Ascending aorta (tissue), 2 donors: Measurements from ENCODE around the gene MYO1D. TPM values are rescaled to one million over a fixed set of nuclear protein-coding genes. Genes with fewer than 3 reads are reported as not detected.

Experiments
- DNase-seq, 2 donors: peaks; one replicate each; pipeline ENCODE4 v3.0.0-alpha.2; 2019; ENCODE audit warnings: low spot score in 2 of 2
- H3K27ac ChIP-seq, 2 donors: fragments of 200-600 bp; sonication (generic); one replicate each; pipeline ENCODE4 v1.5.1; 2016 to 2017; ENCODE audit warnings: mild to moderate bottlenecking in 1 of 2
- H3K27me3 ChIP-seq: fragments of 200-600 bp; sonication (generic); one replicate; pipeline ENCODE4 v1.5.1; 2017
- H3K36me3 ChIP-seq, 2 donors: fragments of 200-600 bp; sonication (generic); one replicate each; pipeline ENCODE4 v1.5.1; 2016
- H3K4me1 ChIP-seq, 2 donors: fragments of 200-600 bp; sonication (generic); one replicate each; pipeline ENCODE4 v1.5.1; 2016 to 2017; ENCODE audit warnings: mild to moderate bottlenecking in 1 of 2
- H3K4me3 ChIP-seq, 2 donors: fragments of 200-600 bp; sonication (generic); one replicate each; pipeline ENCODE4 v1.5.1; 2016 to 2017; ENCODE audit warnings: mild to moderate bottlenecking in 1 of 2
- H3K9me3 ChIP-seq, 2 donors: fragments of 200-600 bp; sonication (generic); one replicate each; pipeline ENCODE4 v1.5.1; 2016
- intact Hi-C: fragments of 100-400 bp; cut with DNase I; formaldehyde crosslinking; loops from one replicate; pipeline ENCODE4 v1.15.1; 2023
- total RNA-seq: library from RNA; depleted of rRNA; stranded (reverse); fragments of >200 nt; gene quantifications from one replicate; pipeline ENCODE4 v1.1.0, GENCODE V29; 2016
- TF ChIP-seq, protein P1 (sequence below), 3 experiments: fragments of 200-600 bp in 2 of 3; fragments of 450-650 bp in 1 of 3; sonication (generic) in 2 of 3; IDR thresholded peaks; one replicate each; pipeline ENCODE4 v1.5.1; 2016 to 2019; ENCODE audit warnings: antibody characterized with exemption in 3 of 3, mild to moderate bottlenecking in 1 of 3, moderate library complexity in 1 of 3

Gene MYO1D
- total RNA-seq, 1 donor from 2014 or later, result 105 TPM

DNA sequence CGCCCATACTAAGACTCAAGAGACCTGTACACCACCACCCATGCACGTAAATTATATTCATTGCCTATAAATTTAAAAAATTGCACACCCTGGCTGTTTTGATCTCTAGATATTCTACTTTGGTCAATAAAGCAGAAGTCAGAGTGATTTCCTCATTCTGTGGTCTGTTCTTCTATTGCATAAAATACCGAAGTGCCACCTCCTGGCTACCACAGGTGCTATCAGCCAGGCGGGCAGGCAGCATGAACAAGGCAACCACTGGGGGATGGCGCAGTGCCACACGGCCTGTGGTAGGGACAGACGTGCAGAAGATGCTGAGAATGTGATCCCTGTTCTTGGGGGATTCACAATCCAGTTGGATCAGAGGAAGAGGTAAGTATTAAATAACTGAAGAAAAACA, 267.8 kb downstream of the MYO1D start:
- Histone ChIP-seq H3K27me3 (no peaks in the 10 kb centered on the region), H3K4me1 (no peaks in the 10 kb centered on the region), H3K27ac (no peak overlapping the region), H3K4me3 (no peak overlapping the region), H3K36me3 (peaks cover 6 to 11% of the 10 kb centered on the region in 2 donors), H3K9me3 (no peaks in the 10 kb centered on the region)
- peak in 1 of 2 donors; percentile 67 for DNase-seq
- intact Hi-C loops, result no loop called here
- TF ChIP-seq, protein P1, sequence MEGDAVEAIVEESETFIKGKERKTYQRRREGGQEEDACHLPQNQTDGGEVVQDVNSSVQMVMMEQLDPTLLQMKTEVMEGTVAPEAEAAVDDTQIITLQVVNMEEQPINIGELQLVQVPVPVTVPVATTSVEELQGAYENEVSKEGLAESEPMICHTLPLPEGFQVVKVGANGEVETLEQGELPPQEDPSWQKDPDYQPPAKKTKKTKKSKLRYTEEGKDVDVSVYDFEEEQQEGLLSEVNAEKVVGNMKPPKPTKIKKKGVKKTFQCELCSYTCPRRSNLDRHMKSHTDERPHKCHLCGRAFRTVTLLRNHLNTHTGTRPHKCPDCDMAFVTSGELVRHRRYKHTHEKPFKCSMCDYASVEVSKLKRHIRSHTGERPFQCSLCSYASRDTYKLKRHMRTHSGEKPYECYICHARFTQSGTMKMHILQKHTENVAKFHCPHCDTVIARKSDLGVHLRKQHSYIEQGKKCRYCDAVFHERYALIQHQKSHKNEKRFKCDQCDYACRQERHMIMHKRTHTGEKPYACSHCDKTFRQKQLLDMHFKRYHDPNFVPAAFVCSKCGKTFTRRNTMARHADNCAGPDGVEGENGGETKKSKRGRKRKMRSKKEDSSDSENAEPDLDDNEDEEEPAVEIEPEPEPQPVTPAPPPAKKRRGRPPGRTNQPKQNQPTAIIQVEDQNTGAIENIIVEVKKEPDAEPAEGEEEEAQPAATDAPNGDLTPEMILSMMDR (IDR thresholded peaks at IDR 0.05), result peak in 1 of 3 experiments; percentile 13

DNA sequence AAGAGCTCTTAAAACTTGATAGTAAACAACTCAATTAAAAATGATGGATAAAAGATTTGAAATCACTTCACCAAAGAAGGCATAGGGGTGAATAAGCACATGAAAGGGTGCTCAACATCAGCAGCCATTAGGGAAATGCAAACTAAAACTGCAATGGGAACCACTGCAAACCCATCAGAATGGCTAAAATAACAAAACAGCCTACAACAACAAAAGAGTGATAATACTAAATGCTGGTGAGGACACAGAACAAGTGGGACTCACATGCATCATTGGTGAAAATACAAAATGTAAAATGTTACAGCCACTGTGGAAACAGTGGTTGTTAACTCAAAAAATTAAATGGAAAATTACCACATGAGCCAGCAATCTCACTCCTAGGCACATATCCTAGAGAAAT, 268.7 kb downstream of the MYO1D start:
- no peak overlapping the region for H3K4me3 ChIP-seq
- no peaks in the 10 kb centered on the region for H3K9me3 ChIP-seq
- no peak for DNase-seq
- no peak overlapping the region for H3K27ac ChIP-seq
- H3K27me3 ChIP-seq, result no peaks in the 10 kb centered on the region
- no peaks in the 10 kb centered on the region for H3K4me1 ChIP-seq
- intact Hi-C loops, result no loop called here
- peaks cover 7 to 13% of the 10 kb centered on the region in 2 donors for H3K36me3 ChIP-seq
- TF ChIP-seq, protein P1 (IDR thresholded peaks at IDR 0.05), result no peak

DNA sequence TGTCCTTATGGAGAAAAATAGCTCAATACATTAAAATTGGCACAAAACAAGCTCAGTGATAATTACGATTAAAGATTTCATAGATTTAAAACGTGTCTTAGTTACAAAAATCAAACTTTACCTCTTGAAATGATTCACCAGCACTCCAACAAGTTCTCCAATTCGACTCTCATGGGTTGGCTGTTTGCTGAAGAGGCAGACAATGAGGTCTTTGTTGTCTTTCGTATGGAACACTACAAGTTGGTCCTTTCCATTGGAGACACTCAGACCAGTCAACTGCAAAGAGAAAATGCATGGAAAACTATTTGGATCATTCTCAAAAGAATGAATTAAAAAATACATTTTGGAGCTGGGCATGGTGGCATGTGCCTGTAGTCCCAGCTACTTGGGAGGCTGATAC, 272.0 kb downstream of the MYO1D start:
- no peak overlapping the region for H3K27ac ChIP-seq
- no peaks in the 10 kb centered on the region for H3K9me3 ChIP-seq
- H3K4me1 ChIP-seq, result no peaks in the 10 kb centered on the region
- intact Hi-C loops, result no loop called here
- peaks cover 21 to 28% of the 10 kb centered on the region in 2 donors for H3K36me3 ChIP-seq
- H3K4me3 ChIP-seq, result no peak overlapping the region
- TF ChIP-seq, protein P1 (IDR thresholded peaks at IDR 0.05), result no peak
- H3K27me3 ChIP-seq, result no peaks in the 10 kb centered on the region
- no peak for DNase-seq

DNA sequence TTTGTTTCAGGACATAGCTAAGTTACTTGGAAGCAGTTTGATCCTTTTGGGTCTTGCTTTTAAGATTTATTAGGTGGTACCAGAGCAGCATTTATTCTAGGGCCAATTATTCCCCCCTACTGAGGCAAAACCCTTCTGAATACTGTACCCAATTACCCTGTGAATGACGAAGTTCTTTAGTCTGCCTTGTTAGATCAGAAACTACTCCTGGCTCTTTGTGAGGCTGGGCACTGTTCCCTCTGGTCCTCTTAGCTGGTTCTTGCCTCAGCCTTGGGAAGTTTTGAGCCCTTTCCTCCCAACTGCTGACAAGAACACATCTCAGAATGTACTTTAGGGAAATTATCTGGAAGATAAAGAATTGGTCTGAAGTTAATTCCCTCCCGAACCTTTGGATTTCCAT, 274.5 kb downstream of the MYO1D start:
- H3K4me3 ChIP-seq, result no peak overlapping the region
- no peaks in the 10 kb centered on the region for H3K27me3 ChIP-seq

DNA sequence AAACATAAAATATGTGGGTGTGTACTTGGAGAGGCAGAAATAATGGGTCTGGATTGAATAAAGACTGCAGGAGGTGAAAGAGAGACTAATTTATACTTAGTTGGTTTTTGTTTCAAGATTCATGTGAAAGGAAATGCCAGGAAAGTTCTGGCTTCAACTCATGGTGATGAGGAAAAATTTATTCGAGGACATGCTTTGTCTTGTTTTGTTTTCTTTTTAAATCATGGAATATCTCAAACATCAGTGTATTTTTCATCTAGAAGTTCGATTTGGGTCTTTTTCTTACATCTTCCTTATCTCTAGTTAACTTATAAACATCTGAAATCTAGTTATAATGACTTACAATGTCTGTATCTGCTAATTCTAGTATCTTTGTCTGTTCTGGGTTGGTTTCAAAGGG, 275.1 kb downstream of the MYO1D start:
- no peaks in the 10 kb centered on the region for H3K27me3 ChIP-seq
- H3K9me3 ChIP-seq, result no peaks in the 10 kb centered on the region
- intact Hi-C loops, result no loop called here
- no peak overlapping the region for H3K4me3 ChIP-seq
- H3K27ac ChIP-seq, result no peak overlapping the region
- TF ChIP-seq, protein P1 (IDR thresholded peaks at IDR 0.05), result no peak
- H3K36me3 ChIP-seq, result peaks cover 21 to 47% of the 10 kb centered on the region in 2 donors
- H3K4me1 ChIP-seq, result no peaks in the 10 kb centered on the region
- DNase-seq, result no peak

More for the DNA sequence above, 274.5 kb downstream of the MYO1D start:
- H3K4me1 ChIP-seq, result no peaks in the 10 kb centered on the region
- TF ChIP-seq, protein P1 (IDR thresholded peaks at IDR 0.05), result no peak
- peaks cover 21 to 47% of the 10 kb centered on the region in 2 donors for H3K36me3 ChIP-seq
- H3K9me3 ChIP-seq, result no peaks in the 10 kb centered on the region
- DNase-seq, result no peak
- intact Hi-C loops, result no loop called here
- H3K27ac ChIP-seq, result no peak overlapping the region

DNA sequence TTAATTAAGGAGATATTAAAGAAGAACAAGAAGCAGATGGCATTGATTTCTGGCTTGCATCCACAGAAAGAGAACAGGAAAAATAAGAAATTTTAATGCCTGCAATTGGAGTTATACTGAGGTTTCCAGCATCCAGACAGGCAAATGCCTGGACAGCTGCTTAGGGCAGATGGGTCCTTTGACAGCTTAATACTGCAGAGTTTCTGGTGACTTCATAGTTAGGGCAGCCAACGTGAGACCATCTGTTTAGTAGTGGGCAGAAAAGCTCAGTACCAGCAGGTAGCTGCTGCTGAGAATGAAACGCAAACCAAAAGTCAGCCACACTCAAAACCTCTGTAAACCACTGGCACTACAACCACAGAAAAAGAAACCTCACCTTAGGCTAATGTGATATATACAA, 280.3 kb downstream of the MYO1D start:
- Histone ChIP-seq H3K4me3 (no peak overlapping the region), H3K27ac (no peak overlapping the region), H3K36me3 (peaks cover 6 to 48% of the 10 kb centered on the region in 2 donors), H3K27me3 (no peaks in the 10 kb centered on the region), H3K9me3 (no peaks in the 10 kb centered on the region), H3K4me1 (no peaks in the 10 kb centered on the region)
- TF ChIP-seq, protein P1 (IDR thresholded peaks at IDR 0.05), result no peak
- intact Hi-C loops, result no loop called here
- no peak for DNase-seq
